A549 (cell line): ENCODE measurements around the gene ZBTB46. TPM values are rescaled to one million over a fixed set of nuclear protein-coding genes. Genes with fewer than 3 reads are reported as not detected.

Experiments
- ATAC-seq, 2 experiments: fragments of 200-7000 bp in 1 of 2; fragments of >200 bp in 1 of 2; cut with Nextera tagmentation in 1 of 2; cut with Tn5 transposase in 1 of 2; 3 replicates each; pipeline versions ENCODE4 v1.8.0 to v1.9.1; 2018 to 2020; ENCODE audit warnings: mild to moderate bottlenecking in 1 of 2, moderate library complexity in 1 of 2
- CTCF ChIA-PET: fragments of 300-600 bp; sonication (Branson Sonifier 250); formaldehyde crosslinking; extraction: SDS; loops from one replicate; lab custom pipeline; 2021; ENCODE audit warnings: antibody characterized with exemption, inconsistent platforms; lab: Yijun Ruan, JAX
- POLR2A ChIA-PET: fragments of 350-600 bp; formaldehyde crosslinking; extraction: SDS; loops from one replicate; lab custom pipeline; 2021; ENCODE audit warnings: antibody characterized with exemption, inconsistent platforms; lab: Yijun Ruan, JAX
- DNase-seq, 2 experiments: peaks; one replicate each; pipeline versions ENCODE4 v3.0.0 to v3.0.0-alpha.2; 2011 to 2016; ENCODE audit warnings: low read depth in 1 of 2, low spot score in 1 of 2
- FAIRE-seq: peaks from 2 replicates; lab custom pipeline; 2011; peaks lifted over from hg19 to GRCh38; lab: Jason Lieb, UNC
- H3K27ac ChIP-seq, 2 experiments: fragments of >200 bp; sonication (Bioruptor Twin); formaldehyde crosslinking; 3 replicates each; pipeline ENCODE4 v1.5.1; 2016 to 2017
- H3K4me1 ChIP-seq: fragments of >200 bp; sonication (Bioruptor Twin); formaldehyde crosslinking; 3 replicates; pipeline ENCODE4 v1.6.1; 2016
- H3K4me2 ChIP-seq: fragments of >200 bp; sonication (Bioruptor Twin); formaldehyde crosslinking; 3 replicates; pipeline ENCODE4 v1.6.1; 2016
- H3K4me3 ChIP-seq: fragments of >200 bp; sonication (Bioruptor Twin); formaldehyde crosslinking; 3 replicates; pipeline ENCODE4 v1.5.1; 2016
- H3K9me3 ChIP-seq: fragments of >200 bp; sonication (Bioruptor Twin); formaldehyde crosslinking; 3 replicates; pipeline ENCODE4 v1.6.1; 2016
- BHLHE40 ChIP-seq: IDR thresholded peaks from 2 replicates; pipeline ENCODE4 v1.6.1; 2012; ENCODE audit warnings: low read depth, low read length, inconsistent platforms
- CEBPB ChIP-seq, 2 experiments: fragments of >200 bp in 1 of 2; sonication (Bioruptor Twin) in 1 of 2; formaldehyde crosslinking in 1 of 2; IDR thresholded peaks; 2 replicates each; pipeline ENCODE4 v1.6.1; 2012 to 2016
- CHD2 ChIP-seq: fragments of 150-350 bp; IDR thresholded peaks from 2 replicates; pipeline ENCODE4 v1.6.1; 2014; ENCODE audit warnings: low read length; ENCODE audit not compliant: partially characterized antibody
- FOSB ChIP-seq: fragments of 250-450 bp; sonication (Bioruptor Pico); IDR thresholded peaks from 2 replicates; pipeline ENCODE4 v1.5.0; 2020; ENCODE audit warnings: mild to moderate bottlenecking, moderate library complexity
- GATA3 ChIP-seq: IDR thresholded peaks from 2 replicates; pipeline ENCODE4 v1.6.1; 2012; ENCODE audit warnings: borderline replicate concordance
- HDAC2 ChIP-seq: fragments of 200-600 bp; sonication (generic); IDR thresholded peaks from 2 replicates; pipeline ENCODE4 v1.6.1; 2016
- HEYL ChIP-seq: fragments of 250-450 bp; sonication (Bioruptor Pico); IDR thresholded peaks from 2 replicates; pipeline ENCODE4 v1.8.0; 2021; ENCODE audit warnings: mild to moderate bottlenecking, moderate library complexity
- HOXA7 ChIP-seq: fragments of 250-450 bp; sonication (Bioruptor Pico); IDR thresholded peaks from 2 replicates; pipeline ENCODE4 v1.5.0; 2020; ENCODE audit warnings: mild to moderate bottlenecking, moderate library complexity
- JUN ChIP-seq, 2 experiments: fragments of >200 bp; sonication (Bioruptor Twin); formaldehyde crosslinking; IDR thresholded peaks; 2 replicates in 1 of 2; 3 replicates in 1 of 2; pipeline ENCODE4 v1.6.1; 2016 to 2017
- KDM1A ChIP-seq: fragments of 200-600 bp; sonication (generic); IDR thresholded peaks from 2 replicates; pipeline ENCODE4 v1.6.1; 2016; ENCODE audit warnings: low read depth, mild to moderate bottlenecking
- KDM5A ChIP-seq: fragments of 200-600 bp; sonication (generic); IDR thresholded peaks from 2 replicates; pipeline ENCODE4 v1.6.1; 2016; ENCODE audit warnings: antibody characterized with exemption, mild to moderate bottlenecking
- MAZ ChIP-seq: fragments of 150-350 bp; IDR thresholded peaks from 2 replicates; pipeline ENCODE4 v1.6.1; 2014; ENCODE audit warnings: antibody characterized with exemption, low read depth, low read length, borderline replicate concordance
- MYC ChIP-seq: IDR thresholded peaks from 2 replicates; pipeline ENCODE4 v1.6.1; 2012; ENCODE audit warnings: mild to moderate bottlenecking, inconsistent platforms, low read length, improper control_type of control experiment, borderline replicate concordance
- NR3C1 ChIP-seq: fragments of >200 bp; sonication (Bioruptor Twin); formaldehyde crosslinking; IDR thresholded peaks from 3 replicates; pipeline ENCODE4 v1.6.1; 2017
- PBX3 ChIP-seq: IDR thresholded peaks from 2 replicates; pipeline ENCODE4 v1.6.1; 2012
- PHF8 ChIP-seq: fragments of 200-600 bp; sonication (generic); IDR thresholded peaks from 2 replicates; pipeline ENCODE4 v1.6.1; 2016; ENCODE audit warnings: low read depth, mild to moderate bottlenecking, antibody characterized with exemption, moderate library complexity, borderline replicate concordance
- RCOR1 ChIP-seq: fragments of 150-350 bp; IDR thresholded peaks from 2 replicates; pipeline ENCODE4 v1.6.1; 2014; ENCODE audit warnings: antibody characterized with exemption, low read length, low read depth
- ZFP36 ChIP-seq: fragments of 450-650 bp; IDR thresholded peaks from 2 replicates; pipeline ENCODE4 v1.6.1; 2014; ENCODE audit warnings: borderline replicate concordance; ENCODE audit not compliant: partially characterized antibody
- WGBS: methylation state at CpG from one replicate; pipeline ENCODE4 v1.1.6; 2017; ENCODE audit errors: missing lambda C conversion rate; 5-methylcytosine and 5-hydroxymethylcytosine counted together
- polyA plus RNA-seq, 4 experiments: library from polyadenylated mRNA; depleted of rRNA in 3 of 4; stranded (reverse); fragments of >200 nt; fragmentation: RNase III in 1 of 4; extraction: RNeasy Plus Mini Kit Qiagen cat#74134 plus additional on column Dnase treatment in 1 of 4; gene quantifications; 2 replicates in 3 of 4; 3 replicates in 1 of 4; pipeline ENCODE4 v1.2.3, GENCODE V29; 2011 to 2017
- TF ChIP-seq, protein P1 (sequence below): fragments of 150-350 bp; IDR thresholded peaks from 2 replicates; pipeline ENCODE4 v1.6.1; 2014; ENCODE audit warnings: low read depth, mild to moderate bottlenecking, low read length
- TF ChIP-seq, protein P2 (sequence below): IDR thresholded peaks from 2 replicates; pipeline ENCODE4 v1.6.1; 2012
- TF ChIP-seq, protein P3 (sequence below): fragments of >200 bp; sonication (Bioruptor Twin); formaldehyde crosslinking; IDR thresholded peaks from 3 replicates; pipeline ENCODE4 v1.5.1; 2016

Gene ZBTB46
- polyA plus RNA-seq, 2 of the 4 experiments (the other 2 are of a cell fraction) = 0.17 to 0.43 TPM

DNA sequence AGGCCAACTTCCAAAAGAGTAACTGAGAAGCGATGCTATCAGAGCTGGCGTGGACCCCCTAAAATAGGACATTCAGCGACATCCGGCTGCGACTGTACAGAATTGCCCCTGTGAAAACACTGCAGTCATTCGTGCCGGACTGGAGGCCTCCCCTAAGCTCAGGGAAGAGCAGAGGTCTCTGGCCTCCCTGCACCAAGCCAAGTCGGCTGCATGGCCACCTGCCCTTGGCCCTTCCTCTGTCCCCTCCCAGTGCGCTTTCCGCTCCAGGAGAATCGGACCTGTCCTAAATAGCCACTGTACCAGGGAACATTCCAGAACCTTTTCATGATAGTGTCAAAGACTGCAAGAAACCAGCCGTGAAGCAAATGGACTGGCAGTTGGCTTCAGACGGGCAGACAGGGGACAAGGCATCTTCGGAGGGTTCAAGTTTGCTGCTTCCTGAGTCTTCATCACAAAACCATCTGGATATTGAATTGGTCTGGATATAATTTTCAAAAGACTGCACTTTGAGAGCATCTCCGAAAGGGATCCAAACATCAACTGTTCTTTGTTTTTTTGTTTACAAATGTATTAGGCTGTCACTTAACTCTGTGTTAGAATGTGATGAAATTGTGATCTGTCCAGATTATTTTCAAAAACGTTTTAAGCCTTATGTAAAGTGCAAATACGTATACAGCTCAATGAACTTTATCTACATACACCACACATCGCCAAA, 75.0 kb downstream of the ZBTB46 start:
- H3K4me1 ChIP-seq = no peaks in the 10 kb centered on the region
- no peak overlapping the region for H3K4me2 ChIP-seq
- WGBS = 71% methylated on average over 17 of the region's 18 CpGs
- no peak overlapping the region for H3K4me3 ChIP-seq
- H3K27ac ChIP-seq = no peak overlapping the region
- ChIA-PET POLR2A (no interaction called here), CTCF (interaction anchor here (1.1 kb wide), 1 partner anchor 45 kb away, joined by 3 read pairs; no protein-coding TSS in a partner anchor)
- TF ChIP-seq GATA3 = no peak
- TF ChIP-seq, protein P1, sequence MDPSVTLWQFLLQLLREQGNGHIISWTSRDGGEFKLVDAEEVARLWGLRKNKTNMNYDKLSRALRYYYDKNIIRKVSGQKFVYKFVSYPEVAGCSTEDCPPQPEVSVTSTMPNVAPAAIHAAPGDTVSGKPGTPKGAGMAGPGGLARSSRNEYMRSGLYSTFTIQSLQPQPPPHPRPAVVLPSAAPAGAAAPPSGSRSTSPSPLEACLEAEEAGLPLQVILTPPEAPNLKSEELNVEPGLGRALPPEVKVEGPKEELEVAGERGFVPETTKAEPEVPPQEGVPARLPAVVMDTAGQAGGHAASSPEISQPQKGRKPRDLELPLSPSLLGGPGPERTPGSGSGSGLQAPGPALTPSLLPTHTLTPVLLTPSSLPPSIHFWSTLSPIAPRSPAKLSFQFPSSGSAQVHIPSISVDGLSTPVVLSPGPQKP = no peak
- TF ChIP-seq BHLHE40 = no peak
- H3K9me3 ChIP-seq = no peaks in the 10 kb centered on the region
- DNase-seq (no peak), ATAC-seq (no peak), FAIRE-seq (no peak)

DNA sequence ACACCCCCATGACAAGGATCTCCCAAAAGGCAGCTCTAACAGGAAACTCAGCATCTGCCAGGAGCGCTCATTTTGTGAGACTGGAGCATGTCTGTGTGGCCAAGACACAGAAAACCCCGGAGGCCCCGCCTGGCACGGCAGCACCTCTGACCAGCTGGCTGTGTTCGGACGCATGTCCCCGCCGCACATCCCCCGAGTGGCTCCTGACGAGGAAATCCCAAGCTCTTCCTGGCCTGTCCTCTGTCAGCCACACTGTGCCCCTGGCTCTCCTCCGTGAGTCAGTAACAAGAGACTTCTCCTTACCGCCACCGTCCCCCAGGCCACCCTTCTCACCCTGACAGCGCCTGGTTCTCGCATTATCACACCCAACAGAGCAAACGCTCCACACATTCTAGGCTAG, 77.1 kb downstream of the ZBTB46 start:
- TF ChIP-seq HDAC2 = no peak
- TF ChIP-seq, all 56 proteins: peak for 0
- CTCF ChIA-PET = interaction anchor here (1.9 kb wide), 1 partner anchor 22 kb away, joined by 5 read pairs; no protein-coding TSS in a partner anchor
- Histone ChIP-seq H3K4me3 (no peak overlapping the region), H3K4me2 (no peak overlapping the region), H3K9me3 (no peaks in the 10 kb centered on the region), H3K4me1 (no peaks in the 10 kb centered on the region), H3K27ac (no peak overlapping the region)
- FAIRE-seq = no peak
- DNase-seq = no peak
- no peak for ATAC-seq
- POLR2A ChIA-PET = no interaction called here
- 76% methylated on average over 16 of the region's 16 CpGs for WGBS

DNA sequence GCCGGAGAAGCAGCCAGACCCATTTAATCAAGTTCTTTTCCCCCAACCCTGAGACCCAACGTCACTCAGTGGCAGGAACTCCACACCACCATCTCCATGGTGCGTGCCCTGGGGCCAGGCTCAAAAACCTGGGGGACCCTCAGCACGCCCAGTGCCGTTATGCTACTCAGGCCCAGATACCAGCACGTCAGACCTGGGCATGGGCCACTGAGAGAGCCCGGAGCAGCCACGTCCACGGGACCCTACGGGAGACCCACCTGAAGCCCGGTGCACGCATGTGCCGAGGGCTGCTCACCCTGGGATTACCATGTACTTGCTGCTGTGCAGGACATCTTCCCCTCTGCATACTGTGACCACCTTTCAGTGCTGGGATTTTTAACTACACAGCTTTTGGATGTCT, 77.7 kb downstream of the ZBTB46 start:
- Histone ChIP-seq H3K4me2 (no peak overlapping the region), H3K9me3 (no peaks in the 10 kb centered on the region), H3K27ac (no peak overlapping the region), H3K4me1 (no peaks in the 10 kb centered on the region), H3K4me3 (no peak overlapping the region)
- POLR2A ChIA-PET = no interaction called here
- FAIRE-seq (no peak), DNase-seq (no peak), ATAC-seq (no peak; a peak in 1 of 6 replicates)
- CTCF ChIA-PET = interaction anchor here (1.9 to 3.9 kb wide), 2 partner anchors 12 to 23 kb away, joined by 5 to 12 read pairs; no protein-coding TSS in a partner anchor
- TF ChIP-seq PBX3 = no peak
- TF ChIP-seq CHD2 = no peak
- no peak for TF ChIP-seq HOXA7 (CRISPR knock-in tag)
- no peak for TF ChIP-seq HDAC2
- TF ChIP-seq, protein P1 = no peak
- TF ChIP-seq PHF8 = no peak
- no peak for TF ChIP-seq KDM1A
- no peak for TF ChIP-seq NR3C1
- TF ChIP-seq HEYL (CRISPR knock-in tag) = no peak
- TF ChIP-seq MAZ = no peak
- no peak for TF ChIP-seq ZFP36
- TF ChIP-seq JUN (IDR thresholded peaks at IDR 0.05) = no peak
- no peak for TF ChIP-seq KDM5A
- TF ChIP-seq FOSB = no peak
- no peak for TF ChIP-seq MYC
- TF ChIP-seq, protein P2, sequence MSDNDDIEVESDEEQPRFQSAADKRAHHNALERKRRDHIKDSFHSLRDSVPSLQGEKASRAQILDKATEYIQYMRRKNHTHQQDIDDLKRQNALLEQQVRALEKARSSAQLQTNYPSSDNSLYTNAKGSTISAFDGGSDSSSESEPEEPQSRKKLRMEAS = no peak
- TF ChIP-seq, protein P3, sequence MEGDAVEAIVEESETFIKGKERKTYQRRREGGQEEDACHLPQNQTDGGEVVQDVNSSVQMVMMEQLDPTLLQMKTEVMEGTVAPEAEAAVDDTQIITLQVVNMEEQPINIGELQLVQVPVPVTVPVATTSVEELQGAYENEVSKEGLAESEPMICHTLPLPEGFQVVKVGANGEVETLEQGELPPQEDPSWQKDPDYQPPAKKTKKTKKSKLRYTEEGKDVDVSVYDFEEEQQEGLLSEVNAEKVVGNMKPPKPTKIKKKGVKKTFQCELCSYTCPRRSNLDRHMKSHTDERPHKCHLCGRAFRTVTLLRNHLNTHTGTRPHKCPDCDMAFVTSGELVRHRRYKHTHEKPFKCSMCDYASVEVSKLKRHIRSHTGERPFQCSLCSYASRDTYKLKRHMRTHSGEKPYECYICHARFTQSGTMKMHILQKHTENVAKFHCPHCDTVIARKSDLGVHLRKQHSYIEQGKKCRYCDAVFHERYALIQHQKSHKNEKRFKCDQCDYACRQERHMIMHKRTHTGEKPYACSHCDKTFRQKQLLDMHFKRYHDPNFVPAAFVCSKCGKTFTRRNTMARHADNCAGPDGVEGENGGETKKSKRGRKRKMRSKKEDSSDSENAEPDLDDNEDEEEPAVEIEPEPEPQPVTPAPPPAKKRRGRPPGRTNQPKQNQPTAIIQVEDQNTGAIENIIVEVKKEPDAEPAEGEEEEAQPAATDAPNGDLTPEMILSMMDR = no peak
- TF ChIP-seq RCOR1 = no peak
- no peak for TF ChIP-seq CEBPB (IDR thresholded peaks at IDR 0.05)
- WGBS = 83% methylated on average over 12 of the region's 13 CpGs
